HepG2 (cell line): ENCODE results near the gene ESPNL. TPM values are rescaled to one million over a fixed set of nuclear protein-coding genes. Genes with fewer than 3 reads are reported as not detected.
A peak's percentile ranks its signal among the peaks of the same experiment; 100 is the strongest.

ENCODE experiments used
- ARID2 ChIP-seq: sonication (generic); formaldehyde crosslinking; IDR thresholded peaks from 2 replicates; pipeline ENCODE4 v1.8.1; 2022; ENCODE audit warnings: mild to moderate bottlenecking, missing genetic modification reagents, borderline replicate concordance
- DNMT1 ChIP-seq: sonication (generic); formaldehyde crosslinking; IDR thresholded peaks from 2 replicates; pipeline ENCODE4 v1.5.1; 2020; ENCODE audit warnings: mild to moderate bottlenecking, missing genetic modification reagents
- GTF3A ChIP-seq: sonication (generic); formaldehyde crosslinking; conservative IDR thresholded peaks from 2 replicates; pipeline ENCODE4 v1.4.0; 2020; ENCODE audit warnings: mild to moderate bottlenecking, missing genetic modification reagents
- JUN ChIP-seq: sonication (generic); formaldehyde crosslinking; IDR thresholded peaks from 2 replicates; pipeline ENCODE4 v1.4.0; 2020; ENCODE audit warnings: mild to moderate bottlenecking, missing genetic modification reagents
- MTA3 ChIP-seq: sonication (generic); formaldehyde crosslinking; IDR thresholded peaks from 2 replicates; pipeline ENCODE4 v1.4.0; 2020; ENCODE audit warnings: missing genetic modification reagents
- NONO ChIP-seq, 2 experiments: fragments of 450-650 bp in 1 of 2; sonication (generic) in 1 of 2; formaldehyde crosslinking in 1 of 2; IDR thresholded peaks in 1 of 2; conservative IDR thresholded peaks in 1 of 2; 2 replicates each; pipeline versions ENCODE4 v1.6.1 to v1.8.0; 2017 to 2022; ENCODE audit warnings: mild to moderate bottlenecking in 1 of 2, missing genetic modification reagents in 1 of 2, moderate library complexity in 1 of 2
- PRPF4 ChIP-seq: fragments of 200-400 bp; formaldehyde crosslinking; IDR thresholded peaks from 2 replicates; pipeline ENCODE4 v1.6.1; 2016; ENCODE audit warnings: low read length, low read depth; ENCODE audit not compliant: poor library complexity, severe bottlenecking
- RXRA ChIP-seq: sonication (generic); formaldehyde crosslinking; IDR thresholded peaks from 2 replicates; pipeline ENCODE4 v1.5.1; 2020; ENCODE audit warnings: missing genetic modification reagents
- SALL1 ChIP-seq: sonication (generic); formaldehyde crosslinking; IDR thresholded peaks from 2 replicates; pipeline ENCODE4 v1.8.0; 2022; ENCODE audit warnings: mild to moderate bottlenecking, missing genetic modification reagents
- SKI ChIP-seq: fragments of 450-650 bp; IDR thresholded peaks from one replicate; pipeline ENCODE4 v1.6.1; 2018; ENCODE audit warnings: mild to moderate bottlenecking; ENCODE audit not compliant: partially characterized antibody
- SNAPC2 ChIP-seq: sonication (generic); formaldehyde crosslinking; IDR thresholded peaks from 2 replicates; pipeline ENCODE4 v1.8.1; 2022; ENCODE audit warnings: mild to moderate bottlenecking, missing genetic modification reagents
- TBX2 ChIP-seq: sonication (generic); formaldehyde crosslinking; IDR thresholded peaks from 2 replicates; pipeline ENCODE4 v1.5.0; 2020; ENCODE audit warnings: missing genetic modification reagents, mild to moderate bottlenecking, borderline replicate concordance
- ZNF605 ChIP-seq: sonication (generic); formaldehyde crosslinking; IDR thresholded peaks from 2 replicates; pipeline ENCODE4 v1.8.0; 2022; ENCODE audit warnings: mild to moderate bottlenecking, missing genetic modification reagents
- ZNF878 ChIP-seq: sonication (generic); formaldehyde crosslinking; IDR thresholded peaks from 2 replicates; pipeline ENCODE4 v1.8.1; 2023; ENCODE audit warnings: mild to moderate bottlenecking, missing genetic modification reagents, moderate library complexity
- ZSCAN25 ChIP-seq: sonication (generic); formaldehyde crosslinking; IDR thresholded peaks from 2 replicates; pipeline ENCODE4 v1.8.0; 2022; ENCODE audit warnings: mild to moderate bottlenecking, missing genetic modification reagents
- ZSCAN30 ChIP-seq: sonication (generic); formaldehyde crosslinking; IDR thresholded peaks from 2 replicates; pipeline ENCODE4 v1.5.0; 2020; ENCODE audit warnings: mild to moderate bottlenecking, missing genetic modification reagents
- polyA plus RNA-seq, 8 experiments: library from polyadenylated mRNA; depleted of rRNA in 3 of 8; stranded (reverse) in 7 of 8; unstranded in 1 of 8; fragments of >200 nt; fragmentation: Illumina TruSeq in 4 of 8; extraction: Trizol in 4 of 8; gene quantifications; 2 replicates each; pipeline versions ENCODE4 v1.2.1 to v1.2.3, GENCODE V29; 2011 to 2016; ENCODE audit warnings: low read depth in 4 of 8, missing spikeins in 1 of 8, mixed read lengths in 1 of 8; ENCODE audit not compliant: insufficient read depth in 1 of 8
- total RNA-seq, 5 experiments: library from RNA; depleted of rRNA; stranded (reverse); fragments of >200 nt; fragmentation: Illumina TruSeq; extraction: Trizol; gene quantifications; 2 replicates each; pipeline ENCODE4 v1.2.3, GENCODE V29; 2016; ENCODE audit warnings: low read depth in 1 of 5
- TF ChIP-seq, protein P1 (sequence below): sonication (generic); formaldehyde crosslinking; IDR thresholded peaks from 2 replicates; pipeline ENCODE4 v1.4.0; 2020; ENCODE audit warnings: missing genetic modification reagents, mild to moderate bottlenecking, borderline replicate concordance
- TF ChIP-seq, protein P2 (sequence below): sonication (generic); formaldehyde crosslinking; IDR thresholded peaks from 2 replicates; pipeline ENCODE4 v1.8.0; 2022; ENCODE audit warnings: missing genetic modification reagents, mild to moderate bottlenecking, borderline replicate concordance
- TF ChIP-seq, protein P3 (sequence below): sonication (generic); formaldehyde crosslinking; conservative IDR thresholded peaks from 2 replicates; pipeline ENCODE4 v1.8.0; 2022; ENCODE audit warnings: low read depth, missing genetic modification reagents
- TF ChIP-seq, protein P4 (sequence below): IDR thresholded peaks from 2 replicates; pipeline ENCODE4 v1.6.1; 2016
- TF ChIP-seq, protein P5 (sequence below): sonication (generic); formaldehyde crosslinking; IDR thresholded peaks from 2 replicates; pipeline ENCODE4 v1.4.0; 2020; ENCODE audit warnings: mild to moderate bottlenecking, missing genetic modification reagents, borderline replicate concordance

Gene ESPNL
- total and polyA plus RNA-seq, 2 of the 13 experiments (the other 11 are each of a cell fraction or from before 2014, with no cell fraction given): 0.45 to 0.80 TPM

- TF ChIP-seq, protein P1, sequence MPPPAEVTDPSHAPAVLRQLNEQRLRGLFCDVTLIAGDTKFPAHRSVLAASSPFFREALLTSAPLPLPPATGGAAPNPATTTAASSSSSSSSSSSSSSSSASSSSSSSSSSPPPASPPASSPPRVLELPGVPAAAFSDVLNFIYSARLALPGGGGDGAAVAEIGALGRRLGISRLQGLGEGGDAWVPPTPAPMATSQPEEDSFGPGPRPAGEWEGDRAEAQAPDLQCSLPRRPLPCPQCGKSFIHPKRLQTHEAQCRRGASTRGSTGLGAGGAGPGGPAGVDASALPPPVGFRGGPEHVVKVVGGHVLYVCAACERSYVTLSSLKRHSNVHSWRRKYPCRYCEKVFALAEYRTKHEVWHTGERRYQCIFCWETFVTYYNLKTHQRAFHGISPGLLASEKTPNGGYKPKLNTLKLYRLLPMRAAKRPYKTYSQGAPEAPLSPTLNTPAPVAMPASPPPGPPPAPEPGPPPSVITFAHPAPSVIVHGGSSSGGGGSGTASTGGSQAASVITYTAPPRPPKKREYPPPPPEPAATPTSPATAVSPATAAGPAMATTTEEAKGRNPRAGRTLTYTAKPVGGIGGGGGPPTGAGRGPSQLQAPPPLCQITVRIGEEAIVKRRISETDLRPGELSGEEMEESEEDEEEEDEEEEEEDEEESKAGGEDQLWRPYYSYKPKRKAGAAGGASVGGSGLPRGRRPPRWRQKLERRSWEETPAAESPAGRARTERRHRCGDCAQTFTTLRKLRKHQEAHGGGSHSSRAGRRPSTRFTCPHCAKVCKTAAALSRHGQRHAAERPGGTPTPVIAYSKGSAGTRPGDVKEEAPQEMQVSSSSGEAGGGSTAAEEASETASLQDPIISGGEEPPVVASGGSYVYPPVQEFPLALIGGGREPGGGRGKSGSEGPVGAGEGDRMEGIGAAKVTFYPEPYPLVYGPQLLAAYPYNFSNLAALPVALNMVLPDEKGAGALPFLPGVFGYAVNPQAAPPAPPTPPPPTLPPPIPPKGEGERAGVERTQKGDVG (CRISPR knock-in tag): no peak
- TF ChIP-seq, protein P2, sequence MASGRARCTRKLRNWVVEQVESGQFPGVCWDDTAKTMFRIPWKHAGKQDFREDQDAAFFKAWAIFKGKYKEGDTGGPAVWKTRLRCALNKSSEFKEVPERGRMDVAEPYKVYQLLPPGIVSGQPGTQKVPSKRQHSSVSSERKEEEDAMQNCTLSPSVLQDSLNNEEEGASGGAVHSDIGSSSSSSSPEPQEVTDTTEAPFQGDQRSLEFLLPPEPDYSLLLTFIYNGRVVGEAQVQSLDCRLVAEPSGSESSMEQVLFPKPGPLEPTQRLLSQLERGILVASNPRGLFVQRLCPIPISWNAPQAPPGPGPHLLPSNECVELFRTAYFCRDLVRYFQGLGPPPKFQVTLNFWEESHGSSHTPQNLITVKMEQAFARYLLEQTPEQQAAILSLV: no peak
- TF ChIP-seq ARID2 (CRISPR knock-in tag): no peak
- no peak for TF ChIP-seq TBX2
- no peak for TF ChIP-seq SNAPC2 (CRISPR knock-in tag)
- TF ChIP-seq PRPF4: peak; percentile 59
- TF ChIP-seq ZNF878 (CRISPR knock-in tag): no peak
- TF ChIP-seq MTA3 (CRISPR knock-in tag): no peak
- TF ChIP-seq ZSCAN25 (CRISPR knock-in tag): no peak
- TF ChIP-seq DNMT1: no peak
- no peak for TF ChIP-seq NONO (IDR thresholded peaks at IDR 0.05)
- TF ChIP-seq NONO (CRISPR knock-in tag; conservative IDR thresholded peaks at IDR 0.05): no peak
- no peak for TF ChIP-seq ZSCAN30 (CRISPR knock-in tag)
- TF ChIP-seq GTF3A (CRISPR knock-in tag): no peak
- TF ChIP-seq ZNF605 (CRISPR knock-in tag): no peak
- TF ChIP-seq JUN (CRISPR knock-in tag): no peak
- no peak for TF ChIP-seq RXRA (CRISPR knock-in tag)
- peak; percentile 37; the same call in 1 of the 2 replicates for TF ChIP-seq SALL1 (CRISPR knock-in tag)
- TF ChIP-seq, protein P3, sequence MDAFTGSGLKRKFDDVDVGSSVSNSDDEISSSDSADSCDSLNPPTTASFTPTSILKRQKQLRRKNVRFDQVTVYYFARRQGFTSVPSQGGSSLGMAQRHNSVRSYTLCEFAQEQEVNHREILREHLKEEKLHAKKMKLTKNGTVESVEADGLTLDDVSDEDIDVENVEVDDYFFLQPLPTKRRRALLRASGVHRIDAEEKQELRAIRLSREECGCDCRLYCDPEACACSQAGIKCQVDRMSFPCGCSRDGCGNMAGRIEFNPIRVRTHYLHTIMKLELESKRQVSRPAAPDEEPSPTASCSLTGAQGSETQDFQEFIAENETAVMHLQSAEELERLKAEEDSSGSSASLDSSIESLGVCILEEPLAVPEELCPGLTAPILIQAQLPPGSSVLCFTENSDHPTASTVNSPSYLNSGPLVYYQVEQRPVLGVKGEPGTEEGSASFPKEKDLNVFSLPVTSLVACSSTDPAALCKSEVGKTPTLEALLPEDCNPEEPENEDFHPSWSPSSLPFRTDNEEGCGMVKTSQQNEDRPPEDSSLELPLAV: no peak
- TF ChIP-seq SKI: no peak
- TF ChIP-seq, protein P4, sequence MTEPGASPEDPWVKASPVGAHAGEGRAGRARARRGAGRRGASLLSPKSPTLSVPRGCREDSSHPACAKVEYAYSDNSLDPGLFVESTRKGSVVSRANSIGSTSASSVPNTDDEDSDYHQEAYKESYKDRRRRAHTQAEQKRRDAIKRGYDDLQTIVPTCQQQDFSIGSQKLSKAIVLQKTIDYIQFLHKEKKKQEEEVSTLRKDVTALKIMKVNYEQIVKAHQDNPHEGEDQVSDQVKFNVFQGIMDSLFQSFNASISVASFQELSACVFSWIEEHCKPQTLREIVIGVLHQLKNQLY: no peak
- TF ChIP-seq, protein P5, sequence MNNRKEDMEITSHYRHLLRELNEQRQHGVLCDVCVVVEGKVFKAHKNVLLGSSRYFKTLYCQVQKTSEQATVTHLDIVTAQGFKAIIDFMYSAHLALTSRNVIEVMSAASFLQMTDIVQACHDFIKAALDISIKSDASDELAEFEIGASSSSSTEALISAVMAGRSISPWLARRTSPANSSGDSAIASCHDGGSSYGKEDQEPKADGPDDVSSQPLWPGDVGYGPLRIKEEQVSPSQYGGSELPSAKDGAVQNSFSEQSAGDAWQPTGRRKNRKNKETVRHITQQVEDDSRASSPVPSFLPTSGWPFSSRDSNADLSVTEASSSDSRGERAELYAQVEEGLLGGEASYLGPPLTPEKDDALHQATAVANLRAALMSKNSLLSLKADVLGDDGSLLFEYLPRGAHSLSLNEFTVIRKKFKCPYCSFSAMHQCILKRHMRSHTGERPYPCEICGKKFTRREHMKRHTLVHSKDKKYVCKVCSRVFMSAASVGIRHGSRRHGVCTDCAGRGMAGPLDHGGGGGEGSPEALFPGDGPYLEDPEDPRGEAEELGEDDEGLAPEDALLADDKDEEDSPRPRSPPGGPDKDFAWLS (CRISPR knock-in tag): no peak
Measured at GRCh38 chr2:238108423-238109183, 8.5 kb downstream of the ESPNL start (continued).
